ENCODE data around the gene PRKRA.

DNA sequence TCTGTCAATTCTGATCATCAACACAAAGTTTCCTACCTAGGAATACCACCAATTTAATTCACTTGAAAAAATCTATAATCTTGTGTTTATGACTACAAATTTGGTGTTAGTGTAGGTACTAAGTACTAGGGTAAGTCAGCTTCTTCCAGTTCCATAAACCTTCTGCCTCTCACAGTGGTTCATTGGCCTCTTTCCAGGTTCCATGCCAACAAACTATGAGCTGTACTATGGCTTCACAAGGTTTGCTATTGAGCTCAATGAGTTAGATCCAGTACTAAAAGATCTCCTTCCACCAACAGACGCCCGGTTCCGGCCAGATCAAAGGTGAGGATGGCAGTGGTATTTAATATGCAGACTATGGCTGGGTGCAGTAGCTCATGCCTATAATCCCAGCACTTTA is 58.8 kb downstream of the PRKRA start:
- TF ChIP-seq CTCF (IDR thresholded peaks at IDR 0.05; ENCODE audit: insufficient read depth, low read length, poor library complexity, severe bottlenecking) (no peak), EZH2phosphoT487 (conservative IDR thresholded peaks at IDR 0.05; ENCODE audit: low read length) (no peak)
